ENCODE measurements around the gene ZNF75A.

- no peak for TF ChIP-seq CTCF (IDR thresholded peaks at IDR 0.05)
- TF ChIP-seq POLR2A (IDR thresholded peaks at IDR 0.05) = no peak
These were observed 9.5 kb upstream of the ZNF75A start for GRCh38 chr16:3295783-3296182.
